HG03025 (cell line): ENCODE results near the gene GABRR2.
A peak's percentile ranks its signal among the peaks of the same experiment; 100 is the strongest.
"Not testable (repeated sequence)": the region's sequence is repeated elsewhere in the genome, so short reads cannot be mapped to it uniquely, and the experiment has no call there.

Experiments used
- ATAC-seq: cut with Tn5 transposase; IDR thresholded peaks from one replicate; pipeline ENCODE4 v1.9.1; 2021; ENCODE audit warnings: mild to moderate bottlenecking, moderate library complexity; ENCODE audit not compliant: unreplicated experiment, low FRiP score

Gene GABRR2

GRCh38 chr6:89328976-89329375 lies 13.9 kb upstream of the GABRR2 start:
- ATAC-seq: no peak

DNA sequence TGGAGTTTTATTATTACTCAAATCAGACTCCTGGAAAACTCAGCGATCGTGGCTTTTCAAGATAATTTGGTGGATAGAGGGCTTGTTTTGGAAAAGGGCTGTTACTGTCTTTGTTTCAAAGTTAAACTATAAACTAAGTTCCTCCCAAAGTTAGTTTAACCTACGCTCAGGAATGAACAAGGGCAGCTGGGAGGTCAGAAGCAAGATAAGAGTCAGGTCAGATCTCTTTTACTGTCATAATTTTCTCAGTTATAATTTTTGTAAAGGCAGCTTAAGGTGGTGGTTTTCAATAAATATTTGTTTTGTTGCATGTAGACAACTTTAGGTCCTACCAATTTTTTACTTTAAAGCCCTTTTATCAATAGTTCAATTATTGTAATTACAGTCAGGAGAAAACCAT lies 9.2 kb upstream of the GABRR2 start:
- no peak for ATAC-seq

- ATAC-seq: no peak
Measured at GRCh38 chr6:89323511-89323971, 8.4 kb upstream of the GABRR2 start.

GRCh38 chr6:89321131-89321970 lies 6.3 kb upstream of the GABRR2 start:
- ATAC-seq: no peak

DNA sequence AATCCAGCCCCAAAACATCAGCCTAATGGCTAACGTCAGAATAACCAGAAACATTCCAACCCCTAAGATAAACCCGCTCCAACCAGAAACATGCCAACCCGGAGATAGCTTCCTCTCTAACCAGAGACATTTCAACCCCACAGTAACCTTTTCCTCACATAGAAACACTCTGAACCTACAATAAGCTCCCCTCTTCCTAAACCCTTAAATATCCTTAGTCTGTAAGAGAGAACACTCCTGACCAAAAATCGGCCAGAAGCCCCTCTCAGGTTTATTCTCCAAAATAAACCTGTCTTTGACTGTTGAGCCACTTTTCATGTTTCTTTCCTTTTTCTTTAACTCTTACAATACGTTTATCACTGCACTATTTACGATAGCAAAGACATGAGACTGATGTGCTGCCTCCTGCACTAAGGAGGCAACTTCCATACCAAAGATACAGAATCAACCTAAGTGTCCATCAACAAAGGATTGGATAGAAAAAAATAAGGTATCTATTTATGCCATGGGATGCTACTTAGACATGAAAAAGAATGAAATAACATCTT lies 5.0 kb upstream of the GABRR2 start:
- no peak for ATAC-seq

GRCh38 chr6:89317067-89317466 lies 2.0 kb upstream of the GABRR2 start:
- no peak for ATAC-seq

DNA sequence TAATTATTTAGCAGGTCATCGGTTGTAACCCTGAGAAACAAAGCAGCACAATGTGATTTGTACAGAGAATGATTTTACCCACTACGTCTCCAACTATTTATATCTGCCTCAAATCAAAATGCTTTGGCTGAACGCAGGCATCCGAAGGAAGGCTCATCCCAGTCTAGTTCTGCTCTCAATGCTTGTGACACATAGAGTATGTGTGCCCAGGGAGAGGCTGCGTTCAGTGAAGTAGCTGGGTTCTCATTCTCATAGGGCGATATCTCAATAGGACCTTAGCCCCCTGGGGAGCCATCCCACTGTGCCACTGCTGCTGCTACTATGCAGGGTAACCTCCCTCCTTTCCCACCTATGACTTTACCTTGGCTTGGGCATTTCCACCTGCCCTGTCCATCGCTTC lies 407 bp downstream of the GABRR2 start:
- no peak for ATAC-seq

- no peak for ATAC-seq
Measured at GRCh38 chr6:89313006-89313405, 2.1 kb downstream of the GABRR2 start.

DNA sequence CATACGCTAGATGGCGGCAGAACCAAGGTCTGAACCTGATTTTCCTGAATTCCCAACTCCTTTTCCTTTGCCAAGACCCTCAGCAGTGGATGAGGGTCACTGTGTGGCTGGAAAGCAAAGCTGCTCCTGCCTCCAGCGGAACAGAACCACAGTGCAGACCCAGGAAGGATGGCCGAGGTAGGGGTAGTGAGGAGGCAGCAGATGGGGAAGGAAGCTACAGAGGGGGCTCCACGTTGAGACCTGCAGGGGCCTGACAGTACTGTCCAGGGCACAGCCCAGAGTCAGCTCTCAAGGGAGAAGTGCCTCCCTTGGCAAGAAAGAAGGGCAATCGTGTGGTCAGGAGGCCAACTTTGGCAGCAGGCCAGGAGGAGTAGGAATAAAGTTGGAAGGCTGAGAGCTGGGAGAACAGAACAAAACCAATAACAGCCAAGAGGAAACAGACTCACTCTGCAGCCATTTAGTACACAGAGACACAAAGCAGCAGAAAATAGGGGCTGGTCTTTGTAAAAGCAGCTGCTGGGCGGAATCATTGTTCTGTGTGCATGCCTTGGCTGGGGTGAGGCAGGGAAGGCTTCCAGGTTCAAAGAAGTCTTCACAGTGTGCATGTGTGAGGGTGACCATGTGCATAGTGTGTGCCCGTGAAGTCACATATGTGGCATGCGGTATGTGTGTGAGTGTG lies 3.1 kb downstream of the GABRR2 start:
- ATAC-seq: no peak

- ATAC-seq: no peak
Measured at GRCh38 chr6:89311530-89311852, 3.6 kb downstream of the GABRR2 start.

- no peak for ATAC-seq
Measured at GRCh38 chr6:89310929-89311328, 4.2 kb downstream of the GABRR2 start.

GRCh38 chr6:89308525-89309395 lies 6.3 kb downstream of the GABRR2 start:
- ATAC-seq: no peak

- not testable (repeated sequence) for ATAC-seq
Measured at GRCh38 chr6:89304517-89304916, 10.6 kb downstream of the GABRR2 start.

DNA sequence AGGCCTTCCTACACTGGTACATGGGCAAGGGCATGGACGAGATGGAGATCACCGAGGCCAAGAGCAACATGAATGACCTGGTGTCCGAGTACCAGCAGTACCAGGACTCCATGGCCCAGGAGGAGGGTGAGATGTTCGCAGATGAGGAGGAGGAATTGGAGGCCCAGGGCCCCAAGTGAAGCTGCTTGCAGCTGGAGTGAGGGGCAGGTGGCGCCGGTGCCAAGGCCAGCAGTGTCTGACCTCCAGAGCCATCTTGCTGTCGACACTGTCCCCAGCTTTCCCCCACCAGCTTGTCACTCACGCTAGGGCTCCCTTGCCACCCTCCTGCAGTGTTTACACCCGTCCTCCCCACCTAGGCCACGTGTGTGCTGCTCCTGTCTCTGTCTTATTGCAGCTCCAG lies 12.2 kb downstream of the GABRR2 start:
- no peak for ATAC-seq

- ATAC-seq: no peak
Measured at GRCh38 chr6:89302195-89302770, 12.8 kb downstream of the GABRR2 start.

GRCh38 chr6:89301586-89302194 lies 13.4 kb downstream of the GABRR2 start:
- ATAC-seq: no peak

DNA sequence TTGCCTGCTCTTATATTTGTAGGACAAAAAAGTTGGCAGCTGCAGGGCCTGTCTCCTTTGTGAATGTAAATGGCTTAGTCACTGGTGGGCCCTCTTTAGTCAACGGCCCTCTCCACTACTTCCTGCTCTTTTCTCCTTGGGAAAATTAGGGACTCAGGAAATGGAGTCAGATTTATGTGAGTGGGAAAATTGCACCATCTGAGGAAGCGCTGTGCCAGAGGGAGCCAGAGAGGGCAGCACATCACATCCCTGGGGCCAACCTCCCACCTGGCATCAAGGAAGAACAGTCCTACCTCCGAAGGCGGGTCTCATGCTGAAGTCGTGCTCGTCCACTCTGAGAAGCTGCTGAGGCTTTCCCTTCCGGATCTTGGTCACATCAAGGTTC lies 15.6 kb downstream of the GABRR2 start:
- no peak for ATAC-seq

DNA sequence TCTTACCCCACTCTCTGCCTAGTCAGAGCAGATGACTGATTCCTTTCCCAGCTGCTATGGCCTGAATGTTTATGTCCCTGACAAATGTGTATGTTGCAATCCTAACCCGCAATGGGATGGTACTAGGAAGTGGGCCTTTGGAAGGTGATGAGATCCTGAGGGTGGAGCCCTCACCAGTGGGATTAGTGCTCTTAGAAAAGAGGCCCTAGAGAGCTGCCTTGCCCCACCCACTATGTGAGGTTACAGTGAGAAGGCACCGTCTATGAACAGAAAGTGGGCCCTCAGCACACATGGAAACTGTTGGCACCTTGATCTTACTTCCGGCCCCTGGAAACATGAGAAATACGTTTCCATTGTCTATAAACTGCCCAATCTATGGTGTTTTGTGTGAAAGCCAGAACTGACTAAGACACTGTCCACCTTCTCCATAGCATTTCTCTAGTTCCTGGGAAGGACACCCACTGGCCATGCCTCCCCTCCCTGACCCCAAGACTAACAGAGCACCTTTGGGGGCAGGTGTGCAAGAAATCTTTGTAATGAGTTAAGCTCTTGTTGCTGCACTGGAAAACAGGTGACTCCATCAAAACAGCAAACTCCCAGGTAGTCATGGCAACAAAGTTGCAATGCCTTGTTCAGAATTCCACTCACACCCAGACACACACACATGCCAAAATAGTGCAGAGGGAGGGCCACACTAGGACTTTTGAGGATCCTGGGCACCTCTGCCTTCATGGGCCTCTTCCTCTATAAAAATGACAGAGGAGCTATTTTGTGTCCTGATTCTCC lies 16.2 kb downstream of the GABRR2 start:
- ATAC-seq: peak; percentile 49

GRCh38 chr6:89297695-89298351 lies 17.3 kb downstream of the GABRR2 start:
- peak; percentile 86 for ATAC-seq
